ENCODE measurements around the gene PPP2R2D.
A peak's percentile ranks its signal among the peaks of the same experiment; 100 is the strongest.

PPP2R2D gene

GRCh38 chr10:131928248-131929095 lies 27.7 kb downstream of the PPP2R2D start:
- peak; percentile 12 to 42 for DNase-seq (ENCODE audit: low read depth in 2 of 2)

- no peak for DNase-seq (ENCODE audit: low read depth in 2 of 2)
Observed at GRCh38 chr10:131929122-131929845, 28.5 kb downstream of the PPP2R2D start.

- DNase-seq (ENCODE audit: low read depth in 2 of 2) = no peak
Observed at GRCh38 chr10:131930150-131930549, 29.3 kb downstream of the PPP2R2D start.

- no peak for DNase-seq (ENCODE audit: low read depth in 2 of 2)
Observed at GRCh38 chr10:131930586-131931330, 29.9 kb downstream of the PPP2R2D start.

GRCh38 chr10:131931981-131932380 lies 31.2 kb downstream of the PPP2R2D start:
- no peak for DNase-seq (ENCODE audit: low read depth in 2 of 2)

- no peak for DNase-seq (ENCODE audit: low read depth in 2 of 2)
Observed at GRCh38 chr10:131933016-131933695, 32.3 kb downstream of the PPP2R2D start.

- DNase-seq (ENCODE audit: low read depth in 2 of 2) = no peak
Observed at GRCh38 chr10:131933696-131934086, 32.9 kb downstream of the PPP2R2D start.

GRCh38 chr10:131934769-131935168 lies 34.0 kb downstream of the PPP2R2D start:
- DNase-seq (ENCODE audit: low read depth in 2 of 2) = no peak

GRCh38 chr10:131935260-131935659 lies 34.5 kb downstream of the PPP2R2D start:
- no peak for DNase-seq (ENCODE audit: low read depth in 2 of 2)

GRCh38 chr10:131936294-131936693 lies 35.5 kb downstream of the PPP2R2D start:
- no peak for DNase-seq (ENCODE audit: low read depth in 2 of 2)

- no peak for DNase-seq (ENCODE audit: low read depth in 2 of 2)
Observed at GRCh38 chr10:131936736-131937135, 35.9 kb downstream of the PPP2R2D start.

GRCh38 chr10:131937836-131938235 lies 37.0 kb downstream of the PPP2R2D start:
- DNase-seq (ENCODE audit: low read depth in 2 of 2) = no peak

GRCh38 chr10:131938681-131939080 lies 37.9 kb downstream of the PPP2R2D start:
- no peak for DNase-seq (ENCODE audit: low read depth in 2 of 2)

- DNase-seq (ENCODE audit: low read depth in 2 of 2) = no peak
Observed at GRCh38 chr10:131942455-131942854, 41.6 kb downstream of the PPP2R2D start.

- no peak for DNase-seq (ENCODE audit: low read depth in 2 of 2)
Observed at GRCh38 chr10:131943021-131943814, 42.4 kb downstream of the PPP2R2D start.

- DNase-seq (ENCODE audit: low read depth in 2 of 2) = no peak
Observed at GRCh38 chr10:131944412-131944811, 43.6 kb downstream of the PPP2R2D start.

- no peak for DNase-seq (ENCODE audit: low read depth in 2 of 2)
Observed at GRCh38 chr10:131944976-131945695, 44.3 kb downstream of the PPP2R2D start.

GRCh38 chr10:131946321-131946751 lies 45.5 kb downstream of the PPP2R2D start:
- no peak for DNase-seq (ENCODE audit: low read depth in 2 of 2)

GRCh38 chr10:131946880-131947279 lies 46.1 kb downstream of the PPP2R2D start:
- DNase-seq (ENCODE audit: low read depth in 2 of 2) = no peak
